HG02885 (cell line): ENCODE measurements around the gene MAP6D1.
A peak's percentile ranks its signal among the peaks of the same experiment; 100 is the strongest.

Experiments used
- ATAC-seq: cut with Tn5 transposase; IDR thresholded peaks from one replicate; pipeline ENCODE4 v1.9.1; 2021; ENCODE audit warnings: mild to moderate bottlenecking; ENCODE audit not compliant: unreplicated experiment, poor library complexity

Gene MAP6D1

DNA sequence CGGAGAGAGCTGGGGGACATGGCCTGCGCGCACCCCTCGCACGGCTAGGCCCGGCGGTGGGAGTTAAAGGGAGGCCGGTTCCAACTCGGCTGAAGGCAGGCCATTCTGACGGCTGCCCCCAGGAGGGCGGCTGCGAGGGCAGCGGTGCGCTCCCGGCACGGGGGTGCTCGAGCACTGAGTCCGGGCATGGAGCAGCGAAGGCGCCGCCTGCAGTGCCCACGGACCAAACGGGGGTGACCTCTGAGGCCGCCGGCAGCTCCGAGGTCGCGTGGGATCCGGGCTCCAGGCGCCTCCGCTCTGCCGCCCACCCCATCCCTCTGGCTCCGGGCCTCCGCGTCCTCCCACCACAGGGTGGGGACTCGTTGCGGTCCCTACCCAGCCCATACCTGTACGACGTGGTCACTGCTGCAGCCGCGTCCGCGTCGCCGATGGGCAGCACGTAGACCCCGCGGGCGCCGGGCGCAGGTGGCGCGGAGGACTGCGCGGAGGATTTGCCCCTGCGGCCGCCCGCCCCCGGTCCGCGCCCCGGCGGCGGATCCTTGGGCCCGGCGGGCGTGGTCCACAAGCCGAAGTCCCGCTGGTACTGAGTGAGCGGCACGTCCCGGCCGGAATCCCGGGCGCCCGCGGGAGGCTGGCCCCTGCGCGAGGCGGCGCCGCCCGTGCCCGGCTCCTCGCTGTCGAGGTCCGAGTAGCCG is 469 bp downstream of the MAP6D1 start:
- ATAC-seq = peak; percentile 43

GRCh38 chr3:183823963-183824362 is 1.4 kb downstream of the MAP6D1 start:
- ATAC-seq = no peak

DNA sequence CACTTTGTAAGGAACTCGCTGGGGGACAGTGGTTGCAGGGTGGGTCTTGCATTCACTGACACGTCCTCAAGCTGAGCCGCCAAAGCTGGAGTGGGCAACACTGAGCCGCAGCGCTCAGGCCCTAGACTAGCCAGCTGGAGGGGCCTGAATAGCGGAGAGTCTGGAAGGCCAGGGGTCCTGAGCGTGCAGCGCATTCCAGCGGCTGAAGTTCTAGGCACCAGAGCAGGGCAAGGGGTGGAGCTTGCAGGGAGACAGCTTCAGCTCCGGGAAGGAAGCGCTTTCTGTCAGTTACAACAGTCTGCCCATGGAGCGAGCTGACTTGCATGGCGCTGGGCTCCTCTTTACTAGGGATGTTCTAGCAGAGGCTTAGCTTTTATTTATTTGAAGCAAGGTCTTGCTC is 2.7 kb downstream of the MAP6D1 start:
- no peak for ATAC-seq

- ATAC-seq = no peak
These were observed 5.5 kb downstream of the MAP6D1 start for GRCh38 chr3:183819831-183820230.

- no peak for ATAC-seq
These were observed 6.4 kb downstream of the MAP6D1 start for GRCh38 chr3:183818706-183819624.

GRCh38 chr3:183818041-183818620 is 7.2 kb downstream of the MAP6D1 start:
- no peak for ATAC-seq

GRCh38 chr3:183817639-183818038 is 7.7 kb downstream of the MAP6D1 start:
- no peak for ATAC-seq

DNA sequence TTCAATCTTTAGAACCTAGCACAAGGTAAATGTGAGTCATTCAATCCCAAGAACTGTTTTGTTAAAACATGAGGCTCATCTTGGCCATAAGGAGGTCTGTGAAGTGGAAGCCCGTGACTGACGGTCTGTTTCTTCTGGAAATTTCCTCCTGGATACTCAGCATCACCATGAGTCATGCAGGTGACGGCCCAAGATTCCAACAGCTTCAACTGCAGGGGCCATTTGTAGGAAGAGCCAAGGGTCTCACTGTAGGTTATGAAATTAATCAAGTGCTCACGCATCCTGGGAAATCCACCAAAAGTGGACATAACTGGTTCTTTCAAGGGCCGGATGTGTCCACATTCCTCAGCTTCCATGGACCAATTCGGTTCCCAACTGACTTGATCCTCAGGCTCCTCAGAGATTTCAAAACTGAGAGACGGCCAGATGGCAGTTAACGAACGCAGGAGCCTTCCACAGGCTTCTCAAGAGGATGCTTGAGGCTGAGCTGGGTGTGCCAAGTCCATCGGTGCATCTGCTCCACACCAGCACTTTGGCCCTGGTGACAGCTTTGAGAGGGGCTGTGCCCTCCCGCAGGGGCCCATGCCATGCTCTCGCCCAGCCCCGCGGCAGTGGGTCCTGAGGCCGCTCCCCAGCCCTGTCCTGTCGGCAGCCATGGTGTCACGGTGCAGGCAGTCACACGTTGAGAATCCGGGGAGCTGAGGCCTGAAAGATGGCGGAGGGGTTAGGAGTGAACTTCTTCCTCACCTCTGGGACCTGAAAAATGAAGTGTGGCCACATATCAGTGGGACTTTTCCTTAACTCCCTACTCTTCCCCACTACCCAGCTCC is 8.5 kb downstream of the MAP6D1 start:
- ATAC-seq = no peak

GRCh38 chr3:183815951-183816475 is 9.4 kb downstream of the MAP6D1 start:
- peak; percentile 15 for ATAC-seq

GRCh38 chr3:183815563-183815940 is 9.8 kb downstream of the MAP6D1 start:
- peak; percentile 64 for ATAC-seq

GRCh38 chr3:183814240-183814639 is 11.1 kb downstream of the MAP6D1 start:
- ATAC-seq = no peak

DNA sequence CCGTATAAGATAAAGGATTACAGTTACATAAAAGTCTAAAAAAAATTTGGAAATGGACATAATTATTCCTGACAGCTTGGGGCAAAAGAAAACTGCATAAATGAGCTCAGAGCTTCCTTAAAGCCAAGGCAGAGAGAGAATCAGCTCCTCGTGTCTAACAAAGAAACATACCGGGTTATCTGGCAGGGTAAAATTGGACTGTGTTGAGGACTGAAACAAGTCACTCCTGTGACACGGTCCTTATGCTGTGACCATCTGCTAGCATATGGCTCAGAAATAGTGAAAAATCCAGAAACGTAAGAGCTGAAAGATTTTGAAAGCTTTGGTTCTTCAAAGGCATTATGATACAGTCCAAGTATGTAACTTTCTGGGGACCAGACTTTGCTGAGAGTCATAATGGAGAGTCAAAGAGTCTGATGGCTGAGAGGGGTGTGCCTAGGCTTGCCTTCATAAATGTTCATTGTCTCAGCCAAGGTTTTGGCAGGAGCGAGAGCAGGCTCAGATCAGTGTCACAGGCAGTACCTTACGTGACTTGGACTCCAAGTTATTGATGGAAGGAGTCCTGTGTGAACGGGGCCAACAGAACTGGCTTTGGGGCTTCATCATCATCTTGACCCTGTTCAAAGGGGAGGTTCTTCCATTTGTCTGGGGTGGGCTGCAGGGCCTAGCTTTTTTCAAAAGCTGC is 12.5 kb downstream of the MAP6D1 start:
- ATAC-seq = no peak

DNA sequence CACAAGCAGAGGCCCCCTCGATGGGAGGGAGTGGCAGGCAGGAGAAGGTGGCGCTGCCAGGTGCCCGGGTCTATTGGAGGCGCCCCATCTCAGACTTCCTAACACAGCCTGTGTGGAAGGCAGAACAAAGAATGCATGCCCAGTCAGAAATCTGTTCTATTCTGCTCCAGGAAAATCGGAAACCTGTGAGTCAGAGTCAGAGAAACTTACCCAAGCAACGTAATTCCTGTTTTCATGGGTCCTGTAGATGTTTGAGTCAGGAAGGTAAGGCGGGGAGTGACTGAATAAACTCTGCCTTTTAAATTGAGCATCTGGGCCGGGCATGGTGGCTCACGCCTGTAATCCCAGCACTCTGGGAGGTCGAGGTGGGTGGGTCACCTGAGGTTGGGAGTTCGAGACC is 13.7 kb downstream of the MAP6D1 start:
- no peak for ATAC-seq

DNA sequence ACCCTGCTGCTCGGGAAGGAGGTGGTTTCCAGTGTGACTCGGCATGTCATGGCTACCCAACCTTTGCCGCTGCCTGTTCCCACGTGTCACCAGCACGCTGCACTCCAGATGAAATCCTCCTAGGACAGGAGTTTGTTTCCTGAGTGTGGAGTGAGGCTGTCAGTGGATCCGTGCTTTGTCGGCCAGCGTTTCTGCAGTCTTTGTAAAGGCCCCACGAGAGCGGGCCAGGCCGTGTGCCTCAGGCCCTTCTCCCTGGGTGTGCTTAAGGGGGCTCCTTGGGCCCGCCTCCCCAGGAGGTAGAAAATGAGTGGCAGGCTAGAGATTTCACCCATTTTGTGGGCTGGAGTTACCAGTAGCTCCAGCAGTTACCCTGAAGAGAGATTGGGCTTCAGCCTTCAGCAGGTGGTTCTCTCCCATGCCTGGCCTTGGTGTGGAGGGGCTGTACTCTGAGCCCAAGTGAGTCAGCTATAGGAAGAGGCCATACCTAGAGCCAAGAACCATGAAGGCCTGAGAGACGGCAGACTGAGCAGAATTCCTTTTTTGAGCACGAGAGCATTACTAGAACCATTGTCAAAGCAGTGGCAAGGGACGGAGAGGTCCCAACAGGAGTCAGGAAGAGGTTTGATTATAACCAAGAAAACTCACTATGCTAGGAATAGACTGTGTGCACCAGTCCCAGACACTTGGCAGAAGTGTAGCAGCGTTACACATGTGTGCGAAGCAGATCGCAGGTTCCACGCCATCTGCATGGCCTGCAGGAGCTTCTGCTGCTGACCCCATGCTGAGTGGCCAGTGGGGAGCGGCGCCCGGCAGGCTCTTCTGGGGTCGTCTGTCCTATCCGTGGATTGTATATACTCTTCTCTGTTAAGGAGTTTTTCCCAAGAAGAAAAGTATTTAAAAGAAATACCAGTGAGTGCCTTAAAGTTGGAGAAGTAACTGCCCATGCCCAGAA is 14.5 kb downstream of the MAP6D1 start:
- no peak for ATAC-seq

DNA sequence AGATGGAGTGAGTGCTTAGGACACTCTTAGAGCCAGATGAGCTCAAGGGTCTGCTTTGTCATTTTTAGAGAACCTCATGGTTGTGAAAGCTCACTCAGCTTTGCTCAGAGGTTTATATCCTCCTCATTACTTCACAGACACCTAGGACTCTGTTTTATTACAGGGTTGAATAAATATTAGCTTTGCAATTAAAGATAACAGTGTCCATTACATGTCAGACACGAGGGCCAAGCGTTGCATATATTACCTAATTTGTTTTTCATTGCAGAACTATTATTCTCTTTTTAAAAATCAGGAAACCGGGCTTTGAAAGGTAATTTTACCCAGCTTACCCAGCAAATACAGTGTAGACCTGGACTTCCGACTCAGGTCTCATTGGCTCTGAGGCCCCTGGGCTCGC is 16.1 kb downstream of the MAP6D1 start:
- no peak for ATAC-seq

GRCh38 chr3:183808355-183808754 is 17.0 kb downstream of the MAP6D1 start:
- no peak for ATAC-seq

DNA sequence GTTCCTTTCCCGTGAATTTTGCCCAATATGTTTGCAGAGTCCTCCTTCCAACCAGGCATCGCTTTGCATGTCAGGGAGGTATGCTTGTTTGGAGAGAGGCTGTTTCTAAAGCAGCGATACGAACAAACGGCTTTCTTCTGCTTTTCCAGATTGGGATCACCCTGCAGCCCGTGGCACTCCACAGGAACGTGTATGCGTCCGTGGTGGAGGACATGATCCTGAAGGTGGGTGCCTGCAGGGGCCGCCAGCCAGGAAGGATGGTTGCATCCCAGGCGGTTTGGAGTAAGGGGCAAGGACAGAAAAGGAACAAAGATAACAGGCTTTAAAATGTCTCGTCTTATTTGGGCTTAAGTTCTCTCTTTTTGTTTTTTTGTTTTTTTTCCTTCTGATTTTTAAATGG is 17.5 kb downstream of the MAP6D1 start:
- ATAC-seq = no peak

DNA sequence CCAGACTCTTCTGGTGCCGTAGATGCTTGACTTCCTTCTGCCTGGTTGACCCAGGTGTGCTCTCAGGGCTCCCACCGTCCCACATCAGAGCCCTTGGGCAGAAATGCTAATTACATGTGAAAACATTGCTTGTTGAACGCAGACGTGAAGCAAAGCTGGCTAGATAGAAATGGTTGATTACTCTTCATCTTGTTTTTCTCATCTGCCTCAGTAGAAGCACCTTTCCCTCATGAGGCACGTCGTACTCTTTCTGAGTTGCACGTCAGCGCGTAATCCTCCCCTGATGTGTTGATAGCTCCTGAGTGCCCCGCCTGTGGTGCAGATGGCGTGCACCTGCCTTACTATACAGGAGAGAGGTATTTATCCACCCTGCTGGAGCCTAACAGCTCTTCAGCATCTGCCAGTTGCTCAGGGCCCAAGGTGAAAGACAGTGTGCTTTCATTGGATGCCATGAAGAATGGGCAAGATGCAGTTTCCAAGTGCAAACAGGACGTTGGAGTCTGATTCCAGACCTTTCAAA is 18.1 kb downstream of the MAP6D1 start:
- ATAC-seq = no peak
